ENCODE data around the gene TEX36.

The TEX36 gene

GRCh38 chr10:125640653-125641052, 42.3 kb downstream of the TEX36 start:
- DNase-seq (ENCODE audit: low spot score): no peak
- no peak for TF ChIP-seq CTCF (IDR thresholded peaks at IDR 0.05; ENCODE audit: extremely low read depth, missing control alignments)

- no peak for TF ChIP-seq CTCF (IDR thresholded peaks at IDR 0.05; ENCODE audit: extremely low read depth, missing control alignments)
- DNase-seq (ENCODE audit: low spot score): no peak
Measured at GRCh38 chr10:125639846-125640245, 43.1 kb downstream of the TEX36 start.

GRCh38 chr10:125638555-125638954, 44.4 kb downstream of the TEX36 start:
- no peak for TF ChIP-seq CTCF (IDR thresholded peaks at IDR 0.05; ENCODE audit: extremely low read depth, missing control alignments)

GRCh38 chr10:125637496-125637895, 45.5 kb downstream of the TEX36 start:
- no peak for TF ChIP-seq CTCF (IDR thresholded peaks at IDR 0.05; ENCODE audit: extremely low read depth, missing control alignments)
- DNase-seq (ENCODE audit: low spot score): no peak

More at GRCh38 chr10:125638555-125638954, 44.4 kb downstream of the TEX36 start:
- DNase-seq (ENCODE audit: low spot score): no peak

- TF ChIP-seq CTCF (IDR thresholded peaks at IDR 0.05; ENCODE audit: extremely low read depth, missing control alignments): no peak
- DNase-seq (ENCODE audit: low spot score): no peak
Measured at GRCh38 chr10:125634606-125635005, 48.4 kb downstream of the TEX36 start.

- DNase-seq (ENCODE audit: low spot score): no peak
- no peak for TF ChIP-seq CTCF (IDR thresholded peaks at IDR 0.05; ENCODE audit: extremely low read depth, missing control alignments)
Measured at GRCh38 chr10:125633517-125633999, 49.4 kb downstream of the TEX36 start.

- no peak for DNase-seq (ENCODE audit: low spot score)
- TF ChIP-seq CTCF (IDR thresholded peaks at IDR 0.05; ENCODE audit: extremely low read depth, missing control alignments): no peak
Measured at GRCh38 chr10:125631806-125632205, 51.2 kb downstream of the TEX36 start.
